H1 (cell line): ENCODE data around the gene WWP2. TPM values are rescaled to one million over a fixed set of nuclear protein-coding genes. Genes with fewer than 3 reads are reported as not detected.

ENCODE experiments used
- E2F6 ChIP-seq: IDR thresholded peaks from 2 replicates; pipeline ENCODE4 v1.6.1; 2012; ENCODE audit warnings: inconsistent platforms
- EP300 ChIP-seq, 2 experiments: IDR thresholded peaks; 1 replicate in 1 of 2; 2 replicates in 1 of 2; pipeline ENCODE4 v1.6.1; 2011 to 2012; ENCODE audit warnings: low read depth in 2 of 2, low read length in 2 of 2, mild to moderate bottlenecking in 2 of 2, borderline replicate concordance in 1 of 2, inconsistent platforms in 1 of 2, moderate library complexity in 1 of 2
- KDM1A ChIP-seq: fragments of 200-600, 300-600 bp; sonication (generic); IDR thresholded peaks from 2 replicates; pipeline ENCODE4 v1.7.1; 2016; ENCODE audit warnings: mild to moderate bottlenecking, low read length, borderline replicate concordance
- KDM4A ChIP-seq: IDR thresholded peaks from one replicate; pipeline ENCODE4 v1.7.1; 2012; ENCODE audit warnings: low read depth, mild to moderate bottlenecking, moderate library complexity, low read length, inconsistent platforms; ENCODE audit not compliant: severe bottlenecking
- RAD21 ChIP-seq, 2 experiments: IDR thresholded peaks in 1 of 2; conservative IDR thresholded peaks in 1 of 2; 2 replicates each; pipeline ENCODE4 v1.6.1; 2011; ENCODE audit warnings: low read depth in 2 of 2, low read length in 2 of 2, improper control_type of control experiment in 1 of 2, inconsistent platforms in 1 of 2, mild to moderate bottlenecking in 1 of 2, moderate library complexity in 1 of 2
- RXRA ChIP-seq: IDR thresholded peaks from 2 replicates; pipeline ENCODE4 v1.6.1; 2011; ENCODE audit warnings: low read depth, mild to moderate bottlenecking, low read length, moderate library complexity; ENCODE audit not compliant: insufficient read depth
- SRF ChIP-seq: IDR thresholded peaks from 2 replicates; pipeline ENCODE4 v1.6.1; 2011; ENCODE audit warnings: mild to moderate bottlenecking, low read depth, low read length, moderate library complexity
- SUZ12 ChIP-seq: fragments of 200-600 bp; sonication (generic); IDR thresholded peaks from 2 replicates; pipeline ENCODE4 v1.6.1; 2012; ENCODE audit warnings: mild to moderate bottlenecking, inconsistent platforms, low read length, moderate library complexity, mixed read lengths
- YY1 ChIP-seq: IDR thresholded peaks from 2 replicates; pipeline ENCODE4 v1.6.1; 2011; ENCODE audit warnings: low read depth, mild to moderate bottlenecking, low read length
- polyA plus RNA-seq, 7 experiments: library from polyadenylated mRNA; depleted of rRNA in 3 of 7; stranded (reverse) in 5 of 7; unstranded in 2 of 7; fragments of >200 nt in 5 of 7; fragments of 200-250 nt in 2 of 7; gene quantifications; 1 replicate in 5 of 7; 2 replicates in 1 of 7; 4 replicates in 1 of 7; pipeline versions ENCODE4 v1.2.1 to v1.2.3, GENCODE V29; 2011 to 2013; ENCODE audit warnings: missing spikeins in 2 of 7, mixed read lengths in 2 of 7
- total RNA-seq: library from RNA; stranded (reverse); fragmentation: NEBNext Ultra II Directional; extraction: Animal tissue kit (Norgen Biotek cat#: 25700); gene quantifications from 2 replicates; pipeline ENCODE4 v1.2.1, GENCODE V29; 2021

WWP2 gene
- total and polyA plus RNA-seq, 2 of the 8 experiments (the other 6 are each of a cell fraction or from before 2014, with no cell fraction given), result 14.1 to 42.2 TPM

- TF ChIP-seq RAD21 (IDR thresholded peaks at IDR 0.05 in 1 of 2, conservative IDR thresholded peaks at IDR 0.05 in 1 of 2; ENCODE audit: low read depth in 2 of 2, low read length in 2 of 2), result no peak
- no peak for TF ChIP-seq RXRA
- TF ChIP-seq EP300 (IDR thresholded peaks at IDR 0.05; ENCODE audit: borderline replicate concordance in 1 of 2, low read depth in 2 of 2, low read length in 2 of 2), result no peak
- no peak for TF ChIP-seq SRF
- TF ChIP-seq E2F6, result no peak
- no peak for TF ChIP-seq YY1
- no peak for TF ChIP-seq KDM1A
- no peak for TF ChIP-seq KDM4A
- TF ChIP-seq SUZ12, result no peak
Observed at GRCh38 chr16:69839798-69840409, 77.8 kb downstream of the WWP2 start (continued).
